Cardiac muscle cell (in vitro differentiated cells and primary cell): ENCODE data around the gene SANBR. TPM values are rescaled to one million over a fixed set of nuclear protein-coding genes. Genes with fewer than 3 reads are reported as not detected.

Source experiments
- DNase-seq, 2 donors: peaks; one replicate each; pipeline versions ENCODE4 v3.0.0 to v3.0.0-alpha.2; 2010 to 2017; ENCODE audit warnings: low read depth in 1 of 2, low spot score in 1 of 2
- H3K27ac ChIP-seq: fragments of 200-600 bp; sonication (generic); 2 replicates; pipeline ENCODE4 v1.5.1; 2016
- H3K27me3 ChIP-seq: fragments of 200-600 bp; sonication (generic); 2 replicates; pipeline ENCODE4 v1.6.0; 2016; ENCODE audit warnings: control low read depth
- H3K36me3 ChIP-seq: fragments of 200-600 bp; sonication (generic); 2 replicates; pipeline ENCODE4 v1.5.1; 2016; ENCODE audit warnings: control low read depth
- H3K4me1 ChIP-seq: fragments of 200-600 bp; sonication (generic); 2 replicates; pipeline ENCODE4 v1.8.1; 2017; ENCODE audit warnings: low read depth, mild to moderate bottlenecking, mixed run types
- H3K4me3 ChIP-seq: fragments of 200-600 bp; sonication (generic); 2 replicates; pipeline ENCODE4 v1.5.1; 2016; ENCODE audit warnings: mild to moderate bottlenecking
- H3K9me3 ChIP-seq: fragments of 200-600 bp; sonication (generic); 2 replicates; pipeline ENCODE4 v1.5.1; 2017; ENCODE audit warnings: low read depth, mild to moderate bottlenecking, control low read depth
- polyA plus RNA-seq: library from polyadenylated mRNA; unstranded; fragments of >200 nt; fragmentation: Nextera tagmentation; extraction: Ambion mirVana; gene quantifications from 2 replicates; pipeline ENCODE4 v1.2.1, GENCODE V29; 2016
- total RNA-seq: library from RNA; depleted of rRNA; stranded (reverse); fragments of >200 nt; gene quantifications from 2 replicates; pipeline ENCODE4 v1.2.3, GENCODE V29; 2016
- TF ChIP-seq, protein P1 (sequence below): IDR thresholded peaks from 2 replicates; pipeline ENCODE4 v1.5.1; 2012; ENCODE audit warnings: low read depth, mild to moderate bottlenecking, low read length

Gene SANBR
- total and polyA plus RNA-seq, 2 experiments from 2014 or later = 6.1 to 8.7 TPM

DNA sequence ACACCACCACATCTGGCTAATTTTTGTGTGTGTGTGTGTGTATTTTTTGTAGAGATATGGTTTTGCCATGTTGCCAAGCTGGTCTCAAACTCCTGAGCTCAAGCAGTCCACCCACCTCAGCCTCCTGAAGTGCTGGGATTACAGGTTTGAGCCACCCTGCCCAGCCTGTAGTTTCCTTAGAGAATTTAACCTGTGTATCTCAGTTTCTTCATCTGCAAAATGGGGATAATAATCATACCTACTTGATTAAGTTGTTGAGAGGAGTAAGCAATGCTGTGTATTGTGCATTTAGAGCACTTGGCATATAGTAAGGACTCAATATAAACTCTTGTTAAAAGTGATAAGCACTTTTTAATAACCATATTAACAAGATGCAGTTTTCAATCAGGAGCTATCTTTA is 6.3 kb upstream of the SANBR start:
- TF ChIP-seq, protein P1, sequence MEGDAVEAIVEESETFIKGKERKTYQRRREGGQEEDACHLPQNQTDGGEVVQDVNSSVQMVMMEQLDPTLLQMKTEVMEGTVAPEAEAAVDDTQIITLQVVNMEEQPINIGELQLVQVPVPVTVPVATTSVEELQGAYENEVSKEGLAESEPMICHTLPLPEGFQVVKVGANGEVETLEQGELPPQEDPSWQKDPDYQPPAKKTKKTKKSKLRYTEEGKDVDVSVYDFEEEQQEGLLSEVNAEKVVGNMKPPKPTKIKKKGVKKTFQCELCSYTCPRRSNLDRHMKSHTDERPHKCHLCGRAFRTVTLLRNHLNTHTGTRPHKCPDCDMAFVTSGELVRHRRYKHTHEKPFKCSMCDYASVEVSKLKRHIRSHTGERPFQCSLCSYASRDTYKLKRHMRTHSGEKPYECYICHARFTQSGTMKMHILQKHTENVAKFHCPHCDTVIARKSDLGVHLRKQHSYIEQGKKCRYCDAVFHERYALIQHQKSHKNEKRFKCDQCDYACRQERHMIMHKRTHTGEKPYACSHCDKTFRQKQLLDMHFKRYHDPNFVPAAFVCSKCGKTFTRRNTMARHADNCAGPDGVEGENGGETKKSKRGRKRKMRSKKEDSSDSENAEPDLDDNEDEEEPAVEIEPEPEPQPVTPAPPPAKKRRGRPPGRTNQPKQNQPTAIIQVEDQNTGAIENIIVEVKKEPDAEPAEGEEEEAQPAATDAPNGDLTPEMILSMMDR = no peak
- H3K27me3 ChIP-seq = no peaks in the 10 kb centered on the region
- H3K4me1 ChIP-seq = no peaks in the 10 kb centered on the region
- DNase-seq = no peak
- H3K36me3 ChIP-seq = no peaks in the 10 kb centered on the region
- no peak overlapping the region for H3K4me3 ChIP-seq
- no peak overlapping the region for H3K27ac ChIP-seq
- H3K9me3 ChIP-seq = no peaks in the 10 kb centered on the region

DNA sequence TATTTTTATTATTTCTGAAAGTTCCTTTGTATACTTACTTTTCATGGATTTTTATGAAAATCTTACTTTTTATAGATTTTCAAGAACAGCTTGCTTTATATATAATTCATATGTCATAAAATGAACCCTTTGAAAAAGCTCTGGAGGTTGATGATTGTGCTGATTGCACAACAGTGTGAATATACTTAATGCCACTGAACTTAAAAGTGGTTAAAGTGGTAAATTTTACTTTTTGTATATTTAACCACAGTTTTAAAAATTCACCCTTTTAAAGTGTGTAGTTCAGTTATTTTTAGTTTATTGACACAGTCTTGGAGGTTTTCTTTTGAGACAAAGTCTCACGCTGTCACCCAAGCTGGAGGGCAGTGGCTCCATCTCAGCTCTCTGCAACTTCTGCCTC is 8.4 kb downstream of the SANBR start:
- Histone ChIP-seq H3K4me1 (no peaks in the 10 kb centered on the region), H3K27me3 (no peaks in the 10 kb centered on the region), H3K4me3 (no peak overlapping the region), H3K9me3 (no peaks in the 10 kb centered on the region), H3K27ac (no peak overlapping the region), H3K36me3 (peaks cover 30% of the 10 kb centered on the region)
- DNase-seq = no peak
- TF ChIP-seq, protein P1 = no peak

DNA sequence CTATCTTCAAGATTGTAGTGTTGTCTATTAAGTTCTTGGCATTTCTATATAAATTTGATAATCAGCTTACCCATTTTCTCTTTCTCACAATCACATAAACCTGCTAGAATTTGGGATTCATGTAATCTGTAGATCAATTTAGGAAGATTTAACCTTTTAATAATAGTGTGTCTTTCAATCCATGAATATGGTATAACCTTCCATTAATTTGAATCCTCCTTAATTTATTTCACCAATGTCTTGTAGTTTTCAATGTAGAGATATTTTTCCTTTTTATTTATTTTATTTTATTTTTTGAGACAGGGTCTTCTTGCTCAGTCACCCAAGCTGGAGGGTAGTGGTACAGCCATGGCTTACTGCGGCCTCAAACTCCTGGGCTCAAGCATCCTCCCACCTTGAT is 20.2 kb downstream of the SANBR start:
- no peak overlapping the region for H3K27ac ChIP-seq
- no peaks in the 10 kb centered on the region for H3K9me3 ChIP-seq
- TF ChIP-seq, protein P1 = no peak
- no peak overlapping the region for H3K4me3 ChIP-seq
- H3K4me1 ChIP-seq = no peaks in the 10 kb centered on the region
- H3K36me3 ChIP-seq = peaks cover 11% of the 10 kb centered on the region
- no peak for DNase-seq
- no peaks in the 10 kb centered on the region for H3K27me3 ChIP-seq

DNA sequence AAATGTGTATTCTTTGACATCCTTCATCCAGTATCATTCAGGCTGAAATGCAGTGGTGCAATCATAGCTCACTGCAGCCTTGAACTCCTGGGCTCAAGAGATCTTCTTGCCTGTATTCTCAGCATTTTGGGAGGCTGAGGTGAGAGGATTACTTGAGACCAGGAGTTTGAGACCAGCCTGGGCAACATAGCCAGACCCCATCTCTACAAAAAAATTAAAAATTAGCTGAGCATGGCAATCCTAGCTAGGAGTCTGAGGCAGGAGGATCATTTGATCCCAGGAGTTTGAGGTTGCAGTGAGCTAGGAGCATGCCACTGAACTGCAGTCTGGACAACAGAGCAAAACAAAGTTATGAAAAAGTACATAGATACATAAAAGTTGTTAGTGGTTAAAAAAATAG is 24.1 kb downstream of the SANBR start:
- no peaks in the 10 kb centered on the region for H3K9me3 ChIP-seq
- no peaks in the 10 kb centered on the region for H3K27me3 ChIP-seq
- TF ChIP-seq, protein P1 = no peak
- DNase-seq = no peak
- H3K4me3 ChIP-seq = no peak overlapping the region
- no peak overlapping the region for H3K27ac ChIP-seq
- H3K36me3 ChIP-seq = peaks cover 6% of the 10 kb centered on the region
- H3K4me1 ChIP-seq = no peaks in the 10 kb centered on the region

DNA sequence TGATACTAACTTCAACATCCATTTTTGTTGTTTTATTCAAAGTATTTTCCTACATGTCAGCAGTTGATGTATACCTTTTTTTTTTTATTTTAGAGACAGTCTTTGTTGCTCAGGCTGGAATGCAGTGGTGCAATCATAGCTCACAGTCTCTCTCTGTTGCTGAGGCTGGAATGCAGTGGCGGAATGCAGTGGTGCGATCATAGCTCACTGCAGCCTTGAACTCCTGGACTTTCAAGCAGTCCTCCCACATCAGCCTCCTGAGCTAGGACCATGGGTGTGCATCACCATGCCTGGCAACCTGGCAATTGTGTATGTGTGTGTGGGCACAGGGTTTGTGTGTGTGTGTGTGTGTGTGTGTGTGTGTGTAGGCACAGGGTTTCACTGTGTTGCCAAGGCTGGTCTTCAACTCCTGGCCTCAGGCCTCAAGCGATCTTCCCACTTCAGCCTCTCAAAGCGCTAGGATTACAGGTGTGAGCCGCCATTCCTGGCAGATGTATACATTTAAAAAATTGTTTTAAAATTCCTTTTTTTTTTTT is 24.8 kb downstream of the SANBR start:
- H3K27me3 ChIP-seq = no peaks in the 10 kb centered on the region
- no peak overlapping the region for H3K4me3 ChIP-seq
- peaks cover 6% of the 10 kb centered on the region for H3K36me3 ChIP-seq
- no peak overlapping the region for H3K27ac ChIP-seq
- H3K9me3 ChIP-seq = no peaks in the 10 kb centered on the region
- TF ChIP-seq, protein P1 = no peak
- H3K4me1 ChIP-seq = no peaks in the 10 kb centered on the region
- peak in 1 of 2 donors; percentile 44 for DNase-seq

DNA sequence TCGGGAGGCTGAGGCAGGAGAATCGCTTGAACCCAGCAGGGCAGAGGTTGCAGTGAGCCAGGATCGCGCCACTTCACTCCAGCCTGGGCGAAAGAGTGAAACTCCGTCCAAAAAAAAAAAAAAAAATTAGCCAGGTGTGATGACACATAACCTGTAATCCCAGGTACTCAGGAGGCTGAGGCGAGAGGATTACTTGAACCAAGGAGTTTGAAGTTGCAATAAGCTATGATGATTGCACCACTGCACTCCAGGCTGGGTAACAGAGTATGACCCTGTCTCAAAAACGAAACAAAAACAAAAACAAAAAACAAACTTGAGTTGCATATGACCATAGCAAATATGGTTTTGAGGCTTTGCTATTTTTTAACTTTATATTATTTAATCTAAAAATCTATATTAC is 25.8 kb downstream of the SANBR start:
- no peak overlapping the region for H3K4me3 ChIP-seq
- no peaks in the 10 kb centered on the region for H3K9me3 ChIP-seq
- H3K36me3 ChIP-seq = peaks cover 6% of the 10 kb centered on the region
- no peaks in the 10 kb centered on the region for H3K27me3 ChIP-seq
- H3K27ac ChIP-seq = no peak overlapping the region
- TF ChIP-seq, protein P1 = no peak
- H3K4me1 ChIP-seq = no peaks in the 10 kb centered on the region
- DNase-seq = no peak
